ENCODE data around the gene ACY1.

The ACY1 gene

DNA sequence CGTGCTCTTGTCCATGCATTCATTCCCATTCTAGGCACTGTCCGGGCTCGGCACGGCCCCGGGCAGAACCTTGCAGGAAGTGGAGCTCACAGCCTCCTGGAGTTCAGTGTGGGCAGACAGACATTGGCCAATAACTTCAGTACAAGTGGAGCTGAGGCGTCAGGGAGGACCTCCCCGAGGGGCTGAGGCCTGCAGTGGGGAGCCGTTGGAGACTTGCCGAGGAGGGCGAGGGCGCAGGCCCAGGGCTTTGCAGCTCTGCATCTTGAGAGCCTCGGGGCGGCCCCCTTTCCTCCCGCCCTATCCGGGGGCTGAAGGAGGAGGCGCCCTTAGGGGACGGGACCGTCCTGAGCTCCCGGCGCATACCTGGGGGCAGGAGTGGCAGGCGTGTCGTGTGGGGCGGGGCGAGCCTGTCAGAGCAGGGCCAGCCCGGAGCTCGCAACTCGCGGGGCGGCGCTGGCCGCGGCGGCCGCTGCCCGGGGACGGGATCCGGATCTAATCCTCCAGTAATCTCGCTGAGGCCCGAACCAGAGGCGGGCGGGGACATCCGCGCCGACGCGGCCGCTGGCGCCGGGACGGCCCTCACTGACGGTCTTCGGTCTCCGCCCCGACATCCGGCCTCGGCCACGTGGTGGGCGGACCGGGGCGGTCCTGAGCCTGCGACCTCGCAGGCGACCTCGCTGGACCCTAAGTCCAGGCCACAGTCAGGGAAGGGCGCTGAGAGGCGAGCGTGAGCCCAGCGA is at the start of gene ACY1:
Gene ACY1 (plus strand): TSS at position 698 of the 740 bp plus-strand sequence. CDS start 530 bp downstream, outside the sequence.
- peak; percentile 82 for DNase-seq

DNA sequence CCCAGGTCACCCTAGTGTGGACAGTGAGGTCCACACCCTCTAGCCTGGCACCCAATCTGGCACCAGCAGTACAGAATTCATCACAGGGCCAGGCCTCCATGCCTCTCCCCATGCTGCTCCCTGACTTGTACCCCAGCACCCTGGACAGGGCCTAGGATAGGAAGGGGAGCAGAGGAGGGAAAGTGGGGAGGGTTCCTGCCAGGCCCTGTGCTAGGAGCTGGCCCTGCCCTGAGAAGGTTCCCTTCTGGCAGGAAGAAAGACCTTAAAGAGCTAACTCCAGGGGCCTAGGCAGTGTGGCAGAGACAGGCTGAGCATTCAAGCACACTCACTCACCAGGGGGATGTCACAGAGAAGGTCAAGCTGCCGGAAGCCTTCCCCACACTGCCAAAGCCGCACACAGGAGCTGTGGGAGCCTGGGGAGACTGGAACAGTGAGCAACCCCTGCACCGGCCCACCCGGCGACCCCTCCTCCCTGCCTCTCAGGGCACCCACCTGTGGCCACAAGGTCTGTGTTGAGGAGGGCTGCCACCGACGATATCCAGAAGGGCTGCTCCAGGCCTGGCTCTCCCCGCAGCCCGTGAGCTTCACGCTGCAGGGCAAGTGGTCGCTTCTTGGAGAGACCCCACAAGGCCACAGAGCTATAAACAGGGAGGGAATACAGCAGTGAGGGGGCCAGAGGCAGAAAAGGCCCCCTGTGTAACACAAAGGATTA is 49.0 kb upstream of the ACY1 start:
- DNase-seq: no peak

GRCh38 chr3:51934991-51935885 is 48.1 kb upstream of the ACY1 start:
- no peak for DNase-seq

- no peak for DNase-seq
Measured at GRCh38 chr3:51935886-51936755, 47.2 kb upstream of the ACY1 start.

DNA sequence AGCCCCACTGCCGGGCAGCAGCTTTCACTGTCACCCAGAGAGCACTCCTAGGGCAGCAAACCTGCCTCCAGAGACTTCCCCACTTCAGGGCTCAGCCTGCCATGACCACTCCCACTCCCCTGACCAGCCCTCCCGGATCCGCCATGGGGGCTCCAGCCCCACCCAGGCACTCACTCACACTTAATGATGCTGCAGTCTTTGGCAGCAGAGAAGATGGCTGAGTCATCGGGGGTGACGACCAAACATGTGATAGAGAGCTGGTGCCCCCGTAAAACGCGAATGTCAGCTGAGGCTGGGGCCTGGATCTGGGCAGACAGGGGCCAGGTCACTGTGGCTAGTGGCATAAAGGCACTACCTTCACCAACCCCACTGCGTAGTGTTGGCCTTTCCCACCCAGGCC is 46.3 kb upstream of the ACY1 start:
- DNase-seq: no peak

DNA sequence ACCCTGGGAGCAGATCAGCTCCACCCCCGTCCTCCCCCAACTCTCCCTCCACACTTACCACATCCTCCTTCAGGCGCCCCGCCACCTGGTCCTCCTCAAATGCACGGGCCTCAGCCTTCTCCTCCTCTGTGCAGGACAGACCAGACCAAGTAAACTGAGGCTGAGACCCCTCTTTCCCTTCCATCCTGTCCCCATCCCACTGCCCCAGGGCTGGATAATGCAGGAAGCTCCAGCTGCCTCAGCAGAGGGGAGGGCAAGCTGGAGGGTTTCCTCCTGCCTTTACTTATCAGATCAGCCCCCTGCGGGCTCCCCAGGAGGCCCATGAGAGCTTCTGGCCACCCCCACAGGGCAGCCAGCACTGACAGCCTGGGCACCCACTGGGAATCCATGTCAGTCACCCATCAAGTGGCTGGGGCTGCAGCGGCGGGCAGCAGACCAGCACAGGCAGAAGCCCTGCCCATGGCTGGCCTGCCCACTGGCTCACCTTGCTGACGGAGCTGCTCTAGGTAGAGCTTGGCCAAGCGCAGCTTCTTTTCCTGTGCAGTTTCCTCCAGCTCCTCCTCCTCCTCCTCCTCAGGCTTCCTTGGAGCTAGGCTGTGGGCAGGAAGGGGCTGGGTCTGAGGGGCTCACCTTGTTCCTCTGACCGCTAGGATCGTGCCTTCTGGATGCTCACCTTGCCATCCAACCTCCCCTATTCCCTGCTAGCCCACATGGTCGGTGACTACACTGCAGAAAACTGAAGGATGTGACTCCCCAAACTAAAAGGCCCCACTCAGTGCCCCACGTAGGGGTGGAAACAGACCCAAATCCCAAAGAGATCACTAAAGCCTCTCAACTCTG is 45.5 kb upstream of the ACY1 start:
- DNase-seq: no peak

GRCh38 chr3:51938780-51939425 is 44.4 kb upstream of the ACY1 start:
- DNase-seq: no peak

- DNase-seq: no peak
Measured at GRCh38 chr3:51940648-51941462, 42.5 kb upstream of the ACY1 start.

GRCh38 chr3:51941463-51941797 is 41.9 kb upstream of the ACY1 start:
- DNase-seq: no peak

DNA sequence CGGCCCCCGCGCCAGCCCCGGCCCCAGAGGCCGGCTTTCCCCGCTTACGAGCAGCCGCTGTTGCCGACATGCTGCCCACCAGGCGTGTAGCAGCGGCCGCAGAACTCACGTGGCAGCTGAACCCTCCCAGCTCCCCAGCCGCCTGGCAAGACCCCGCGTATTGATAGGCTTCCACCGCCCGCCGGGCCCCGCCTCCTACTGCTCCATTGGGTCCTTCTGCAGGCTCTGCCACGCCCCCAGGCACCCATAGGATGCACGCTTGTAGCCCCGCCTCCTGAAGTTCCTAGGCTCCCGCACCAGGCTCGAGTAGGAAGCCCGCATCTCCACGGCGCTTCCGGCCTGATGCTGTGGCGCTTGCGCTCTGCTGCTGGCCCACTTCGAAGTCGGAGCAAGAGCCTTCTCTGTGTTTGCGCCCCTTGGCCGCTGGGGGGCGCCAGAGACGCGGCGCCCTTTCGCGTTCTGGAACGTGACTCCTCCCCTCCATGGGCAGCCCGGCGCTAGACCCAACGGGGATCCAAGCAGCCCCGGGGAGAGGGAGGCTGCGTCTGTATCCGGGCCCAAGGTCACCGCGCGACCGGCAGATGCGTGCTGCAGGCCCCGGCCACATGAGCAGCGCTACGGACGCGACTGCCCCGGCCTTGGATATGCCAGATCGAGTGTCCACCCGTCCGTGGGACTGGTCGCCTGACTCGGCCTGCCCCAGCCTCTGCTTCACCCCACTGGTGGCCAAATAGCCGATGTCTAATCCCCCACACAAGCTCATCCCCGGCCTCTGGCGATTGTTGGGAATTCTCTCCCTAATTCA is 41.3 kb upstream of the ACY1 start, which contains the start of the genes PARP3 and RRP9:
Gene PARP3 (plus strand): TSS at position 566 of the 805 bp plus-strand sequence. CDS start 993 bp downstream, outside the sequence.
Gene RRP9 (minus strand): TSS at position 107 of the 805 bp plus-strand sequence. CDS start 37 bp downstream, at position 70.
- DNase-seq: peak; percentile 99

DNA sequence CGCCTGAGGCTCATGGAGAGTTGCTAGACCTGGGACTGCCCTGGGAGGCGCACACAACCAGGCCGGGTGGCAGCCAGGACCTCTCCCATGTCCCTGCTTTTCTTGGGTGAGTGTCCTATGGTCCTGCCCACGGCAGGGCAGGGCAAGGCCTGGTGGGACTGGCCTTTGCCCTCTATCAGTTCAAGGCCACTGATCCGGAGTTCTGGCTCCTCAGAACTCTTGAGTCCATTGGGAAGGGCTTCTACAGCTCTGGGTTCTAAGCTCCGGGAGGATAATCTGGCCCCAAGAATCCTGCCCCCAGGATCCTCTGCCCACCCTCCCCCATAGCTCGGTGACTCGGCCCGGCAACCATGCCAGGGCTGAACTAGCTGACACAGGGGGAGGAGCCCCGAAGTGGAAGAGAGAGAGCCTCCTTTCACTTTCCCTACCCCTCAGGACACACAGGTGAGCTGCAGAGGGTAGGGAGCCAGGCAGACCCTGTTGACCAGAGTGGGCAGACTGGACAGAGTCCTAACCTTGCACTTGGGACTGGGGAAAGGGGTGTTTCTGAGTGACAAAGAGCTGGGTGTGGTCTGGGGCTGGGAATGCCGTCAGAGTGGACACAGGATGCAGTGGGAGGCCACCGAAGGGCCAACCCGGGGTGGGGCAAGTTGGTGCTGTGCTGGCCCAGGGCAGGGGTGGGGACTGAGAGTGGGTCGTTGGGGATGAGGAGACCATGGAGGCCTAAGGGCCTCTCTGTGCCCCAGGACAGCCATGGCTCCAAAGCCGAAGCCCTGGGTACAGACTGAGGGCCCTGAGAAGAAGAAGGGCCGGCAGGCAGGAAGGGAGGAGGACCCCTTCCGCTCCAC is 40.5 kb upstream of the ACY1 start:
- peak; percentile 49 for DNase-seq

- no peak for DNase-seq
Measured at GRCh38 chr3:51943451-51944391, 39.6 kb upstream of the ACY1 start.

- DNase-seq: no peak
Measured at GRCh38 chr3:51944451-51945021, 38.8 kb upstream of the ACY1 start.

DNA sequence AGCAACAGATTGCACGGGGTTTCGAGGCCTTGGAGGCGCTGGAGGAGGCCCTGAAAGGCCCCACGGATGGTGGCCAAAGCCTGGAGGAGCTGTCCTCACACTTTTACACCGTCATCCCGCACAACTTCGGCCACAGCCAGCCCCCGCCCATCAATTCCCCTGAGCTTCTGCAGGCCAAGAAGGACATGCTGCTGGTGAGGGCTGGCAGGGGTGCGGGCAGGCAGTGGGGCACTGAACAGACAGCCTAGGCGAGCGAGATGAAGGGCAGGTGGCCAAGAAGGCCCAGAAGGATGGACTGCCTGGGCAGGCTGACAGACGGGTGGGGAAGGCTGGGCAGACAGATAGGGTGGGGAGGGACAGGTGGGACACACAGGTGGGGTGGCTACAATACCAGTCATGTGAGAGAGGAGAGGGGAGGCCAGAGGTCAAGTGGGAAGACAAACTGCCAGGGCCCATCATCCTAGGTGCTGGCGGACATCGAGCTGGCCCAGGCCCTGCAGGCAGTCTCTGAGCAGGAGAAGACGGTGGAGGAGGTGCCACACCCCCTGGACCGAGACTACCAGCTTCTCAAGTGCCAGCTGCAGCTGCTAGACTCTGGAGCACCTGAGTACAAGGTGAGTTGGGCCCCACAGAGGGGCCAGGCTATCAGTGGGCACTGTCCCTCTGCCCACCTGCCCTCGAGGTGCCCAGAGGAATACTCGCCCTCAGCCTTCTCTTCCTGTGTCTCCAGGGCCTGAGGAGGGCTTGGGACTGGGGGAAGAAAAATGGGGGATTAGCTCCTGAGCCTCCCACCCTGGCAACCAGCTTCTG is 38.1 kb upstream of the ACY1 start:
- no peak for DNase-seq

GRCh38 chr3:51945926-51946705 is 37.2 kb upstream of the ACY1 start:
- no peak for DNase-seq
